Activated CD4-positive, alpha-beta T cell treated with anti-CD3 and anti-CD28 coated beads, Interleukin-2, amount 50 U/mL, for 48 hours (primary cell): Measurements from ENCODE around the gene C7.

Source experiments
- DNase-seq, 2 experiments: peaks; one replicate each; pipeline ENCODE4 v3.0.0-alpha.2; 2020

C7 gene

DNA sequence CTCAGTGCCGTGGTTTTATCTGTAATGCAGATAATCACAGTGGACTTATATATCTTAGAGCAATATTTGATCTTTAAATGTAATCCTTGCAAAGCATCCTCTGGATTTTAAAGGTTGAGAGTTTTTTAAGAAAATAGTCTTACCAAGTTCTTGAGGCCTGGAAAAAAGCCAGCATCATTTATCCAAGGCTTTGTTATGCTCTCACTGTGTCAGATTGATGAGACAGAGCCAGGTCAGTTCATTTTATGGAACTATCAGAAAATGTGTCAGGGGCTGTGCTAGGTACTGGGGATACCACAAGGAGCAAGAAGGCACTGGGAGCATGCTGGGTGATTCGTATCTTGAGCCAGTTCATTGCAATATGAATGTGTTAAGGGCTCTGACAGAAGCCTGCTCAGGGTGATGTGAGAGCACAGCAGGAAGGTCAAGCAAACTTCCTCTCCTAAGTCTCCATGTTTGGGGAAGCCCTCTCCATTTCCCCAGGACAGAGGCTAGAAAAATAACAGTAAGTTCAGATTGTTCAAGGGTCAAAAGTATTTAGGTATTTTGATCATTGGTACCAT is 19.7 kb downstream of the C7 start:
- no peak for DNase-seq

DNA sequence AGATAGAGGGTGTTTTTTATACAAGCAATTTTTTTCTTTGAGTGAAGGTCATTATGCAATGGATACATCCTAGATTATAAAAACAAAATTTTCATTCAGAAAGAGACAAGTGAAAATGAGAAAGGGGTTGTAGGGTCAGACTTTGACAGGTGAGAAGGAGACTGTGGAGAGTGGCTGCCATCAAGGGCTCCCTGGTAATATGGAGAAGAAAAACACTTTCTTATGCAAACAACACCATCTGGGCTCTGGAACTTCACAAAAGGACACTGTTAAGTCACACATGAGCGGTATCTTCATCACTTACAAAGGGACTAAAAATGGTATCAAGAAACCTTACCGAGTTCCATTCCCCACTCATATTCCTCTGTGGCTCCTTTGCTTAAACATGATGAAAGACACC is 23.5 kb downstream of the C7 start:
- DNase-seq = no peak

- no peak for DNase-seq
Observed at GRCh38 chr5:40937075-40937474, 27.8 kb downstream of the C7 start.

DNA sequence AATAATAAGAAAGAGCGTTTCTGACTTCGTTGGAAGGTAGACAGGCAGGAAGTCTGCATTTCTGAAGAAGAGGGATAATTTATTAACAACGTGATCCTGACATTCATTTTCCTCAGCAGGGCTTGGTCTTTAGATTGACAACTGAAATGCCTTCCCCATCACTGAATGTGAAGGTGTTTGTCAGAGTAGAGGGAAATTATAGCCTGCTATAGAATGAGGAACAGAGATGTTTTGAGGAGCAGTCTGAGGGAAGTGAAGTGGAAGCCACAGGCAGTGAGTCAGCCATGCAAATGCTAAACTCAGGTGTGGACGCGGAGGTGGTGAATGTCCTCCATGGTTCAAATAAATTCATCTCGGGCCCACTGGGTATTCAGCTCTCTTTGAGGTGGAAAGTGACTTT is 30.5 kb downstream of the C7 start:
- DNase-seq = no peak

GRCh38 chr5:40945111-40945510 is 35.8 kb downstream of the C7 start:
- DNase-seq = no peak

GRCh38 chr5:40955313-40955712 is 46.0 kb downstream of the C7 start:
- no peak for DNase-seq

GRCh38 chr5:40957048-40957447 is 47.8 kb downstream of the C7 start:
- no peak for DNase-seq

DNA sequence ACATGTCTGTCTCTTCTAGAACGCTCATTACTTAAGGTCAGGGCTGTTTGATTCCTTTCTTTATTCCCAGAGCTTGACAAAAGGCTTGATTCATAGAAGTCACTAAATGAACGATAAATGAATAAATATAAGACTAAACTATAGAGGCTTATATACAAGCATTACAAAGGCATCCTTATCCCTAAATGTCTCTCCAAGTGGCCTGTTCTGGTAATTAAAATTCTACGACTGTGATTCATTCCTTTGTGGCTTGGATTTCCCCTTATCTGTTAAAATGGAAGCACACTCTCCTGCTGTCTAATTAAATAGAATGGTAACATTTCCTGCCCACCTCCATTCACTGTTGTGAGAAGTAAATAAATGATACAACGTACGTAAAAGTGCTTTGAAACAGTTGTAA is 49.5 kb downstream of the C7 start:
- no peak for DNase-seq

DNA sequence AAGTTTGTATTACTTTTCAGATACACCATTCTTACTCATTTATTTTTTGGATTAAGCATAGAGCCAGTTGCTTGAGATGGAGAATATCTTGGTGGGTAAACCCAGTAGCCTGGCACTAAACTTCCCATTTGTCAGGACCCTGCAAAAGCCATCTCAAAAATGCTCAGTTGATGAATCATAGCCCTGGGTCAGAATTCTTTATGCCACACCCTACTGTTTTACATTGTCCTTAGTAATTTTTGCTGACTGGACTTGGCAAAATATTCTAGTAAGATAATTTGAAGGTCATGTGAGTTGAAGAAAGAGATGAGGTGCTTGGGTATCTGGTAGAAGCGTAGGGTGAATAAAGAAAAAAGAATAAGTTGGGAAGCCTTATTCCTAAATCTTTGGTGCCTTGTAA is 50.7 kb downstream of the C7 start:
- DNase-seq = no peak

DNA sequence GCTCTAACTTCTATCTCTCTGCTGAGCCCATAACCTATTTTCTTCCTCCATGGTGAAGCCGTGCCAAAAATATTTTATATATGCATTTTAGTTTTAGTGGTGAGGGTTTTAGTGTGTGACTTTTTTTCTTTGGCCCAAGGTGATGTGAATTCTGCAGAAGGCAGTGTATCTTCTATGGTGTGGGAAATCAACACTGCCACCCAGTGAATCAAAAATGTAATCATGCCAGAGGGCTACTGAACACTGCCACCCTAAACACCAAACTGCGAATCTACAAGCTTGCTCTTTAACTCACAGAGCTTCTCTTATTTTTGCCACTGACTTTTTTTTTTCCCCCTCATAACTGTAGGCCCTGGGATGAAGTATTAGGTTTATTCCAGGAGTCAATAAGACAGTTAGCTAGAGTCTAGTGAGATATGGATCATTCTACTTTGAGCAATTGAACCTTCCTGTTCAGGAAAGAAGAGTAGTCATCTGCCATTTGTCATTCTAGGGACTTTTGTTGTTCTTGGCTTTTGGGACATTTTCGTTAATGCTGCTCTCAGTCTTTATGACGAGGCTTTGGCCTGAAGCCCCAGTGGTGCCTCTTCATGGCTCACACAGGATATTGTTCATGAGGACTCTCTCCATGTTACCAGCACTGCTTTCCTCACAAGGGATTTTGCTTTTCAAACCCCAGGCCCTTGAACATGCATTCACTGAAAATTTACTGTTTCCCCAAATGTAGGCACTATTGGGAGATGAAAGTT is 53.1 kb downstream of the C7 start:
- no peak for DNase-seq

DNA sequence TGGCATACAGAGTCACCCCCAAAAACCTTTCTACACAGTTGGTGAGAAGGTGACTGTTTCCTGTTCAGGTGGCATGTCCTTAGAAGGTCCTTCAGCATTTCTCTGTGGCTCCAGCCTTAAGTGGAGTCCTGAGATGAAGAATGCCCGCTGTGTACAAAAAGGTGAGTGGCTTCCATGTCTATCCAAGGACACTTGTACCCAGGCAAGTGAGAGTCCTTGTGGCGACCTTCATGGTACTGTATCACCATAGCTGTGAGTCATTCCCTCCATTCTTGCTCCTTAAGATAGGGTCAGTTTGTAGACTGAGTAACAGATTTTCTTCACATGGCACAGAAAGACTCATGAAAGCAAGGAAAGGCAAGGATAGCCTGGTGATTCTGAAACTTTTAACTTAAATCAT is 63.1 kb downstream of the C7 start:
- DNase-seq = no peak

GRCh38 chr5:40973364-40974004 is 64.2 kb downstream of the C7 start:
- DNase-seq = no peak

GRCh38 chr5:40976041-40976440 is 66.7 kb downstream of the C7 start:
- no peak for DNase-seq

GRCh38 chr5:40976836-40977235 is 67.5 kb downstream of the C7 start:
- DNase-seq = no peak

- no peak for DNase-seq
Observed at GRCh38 chr5:40981420-40981819, 72.1 kb downstream of the C7 start.

GRCh38 chr5:40983781-40984180 is 74.5 kb downstream of the C7 start:
- no peak for DNase-seq

- DNase-seq = no peak
Observed at GRCh38 chr5:40984884-40985283, 75.6 kb downstream of the C7 start.

- no peak for DNase-seq
Observed at GRCh38 chr5:40985501-40985900, 76.2 kb downstream of the C7 start.

DNA sequence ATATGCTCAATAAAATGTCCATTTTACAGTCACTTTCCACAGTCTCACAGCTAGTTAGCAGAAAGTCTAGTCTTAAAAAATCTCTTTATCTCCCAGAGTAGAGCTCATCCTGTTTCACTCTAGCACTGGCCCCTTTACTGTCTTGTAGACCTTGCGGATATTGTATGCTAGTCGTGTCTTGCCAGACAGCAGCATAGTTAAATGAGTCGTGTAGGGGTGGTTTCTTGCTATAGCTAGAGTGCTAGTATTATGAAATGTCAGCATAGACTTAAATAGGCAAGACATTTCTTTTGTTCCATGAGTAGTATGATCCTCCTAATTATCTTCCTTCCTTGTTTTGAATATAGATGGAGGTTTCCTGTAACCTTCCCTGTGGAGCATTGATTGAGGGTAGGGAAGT is 77.4 kb downstream of the C7 start:
- DNase-seq = no peak

DNA sequence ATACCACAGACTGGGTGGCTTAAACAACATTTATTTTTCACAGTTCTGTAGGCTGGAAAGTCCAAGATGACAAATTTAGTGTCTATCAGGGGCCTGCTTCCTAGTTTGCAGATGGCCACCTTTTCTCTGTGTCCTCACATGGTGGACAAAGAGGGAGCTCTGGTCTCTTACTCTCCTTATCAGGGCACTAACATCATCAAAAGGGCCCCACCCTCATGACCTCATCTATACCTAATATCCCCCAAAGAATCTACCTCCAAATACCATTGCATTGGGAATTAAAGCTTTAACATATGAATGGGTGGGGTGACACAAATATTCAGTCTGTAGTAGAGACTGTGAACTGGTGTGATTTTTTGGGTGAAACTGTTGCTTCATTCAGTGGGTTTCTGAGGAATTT is 78.1 kb downstream of the C7 start:
- no peak for DNase-seq

DNA sequence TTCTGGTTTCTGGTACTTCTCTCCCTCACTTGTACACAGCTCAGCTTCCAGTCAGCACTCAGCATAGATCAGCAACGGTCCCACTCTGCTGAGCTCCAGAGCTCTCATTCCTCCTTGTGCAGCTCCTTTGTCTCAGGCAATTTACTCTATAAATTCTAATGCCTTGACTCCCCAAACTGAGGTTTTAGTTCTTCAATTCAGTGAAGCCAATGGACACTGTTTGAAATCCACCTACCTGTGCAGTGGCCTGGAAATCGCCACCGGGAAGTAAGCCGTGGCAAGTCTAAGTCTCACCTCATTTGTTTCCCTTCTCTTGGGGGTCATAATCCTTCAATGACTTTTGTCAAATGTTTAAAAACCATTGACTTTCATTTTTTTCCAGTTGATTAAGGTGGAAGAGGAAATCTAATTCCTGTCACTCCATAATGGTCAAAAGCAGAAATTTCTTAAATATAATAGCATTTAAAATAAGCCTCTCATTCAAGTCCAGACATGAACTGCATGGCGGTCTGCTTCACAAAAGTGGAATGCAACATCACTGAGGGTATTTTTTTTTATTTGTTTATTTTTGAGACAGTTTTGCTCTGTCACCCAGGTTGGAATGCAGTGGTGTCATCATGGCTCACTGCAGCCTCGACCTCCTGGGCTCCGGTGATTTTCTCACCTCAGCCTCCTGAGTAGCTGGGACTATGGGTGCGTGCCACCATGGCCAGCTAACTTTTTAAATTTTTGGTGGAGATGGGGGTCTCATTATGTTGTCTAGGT is 79.6 kb downstream of the C7 start:
- DNase-seq = no peak

DNA sequence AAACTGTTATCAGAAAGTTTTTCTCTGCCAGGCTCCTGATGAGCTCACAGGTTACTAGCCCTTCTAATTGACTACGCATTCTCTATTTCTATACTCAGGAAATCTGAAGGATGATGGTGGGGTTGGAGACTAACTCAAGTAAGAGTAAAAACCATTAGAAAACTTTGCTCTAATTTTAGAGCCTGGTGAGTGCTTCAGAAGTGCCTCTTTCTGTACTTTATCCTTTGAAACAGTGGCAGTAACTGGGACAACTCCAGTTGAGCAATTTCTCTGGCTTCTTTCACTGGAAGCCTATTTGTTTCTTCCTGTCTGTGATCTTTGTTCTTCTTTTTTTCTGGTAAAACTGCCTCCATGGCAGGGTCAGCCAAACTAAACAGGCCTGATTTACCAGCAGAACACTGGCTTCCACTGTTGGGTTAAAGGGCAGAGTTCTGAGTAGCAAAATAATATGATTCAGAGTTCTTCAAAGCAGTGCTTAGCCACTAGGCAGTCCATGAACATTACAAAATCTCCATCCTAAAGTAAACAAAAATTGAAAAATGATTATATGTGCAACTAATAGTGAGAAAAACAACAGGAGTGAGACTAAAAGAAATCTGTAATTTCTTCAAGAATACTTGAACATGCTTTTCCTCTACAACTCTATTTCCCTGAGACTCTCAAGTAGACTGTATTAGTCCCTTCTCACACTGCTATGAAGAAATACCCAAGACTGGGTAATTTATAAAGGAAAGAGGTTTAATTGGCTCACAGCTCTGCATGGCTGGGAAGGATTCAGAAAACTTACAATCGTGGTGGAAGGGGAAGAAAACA is 82.1 kb downstream of the C7 start:
- DNase-seq = no peak

DNA sequence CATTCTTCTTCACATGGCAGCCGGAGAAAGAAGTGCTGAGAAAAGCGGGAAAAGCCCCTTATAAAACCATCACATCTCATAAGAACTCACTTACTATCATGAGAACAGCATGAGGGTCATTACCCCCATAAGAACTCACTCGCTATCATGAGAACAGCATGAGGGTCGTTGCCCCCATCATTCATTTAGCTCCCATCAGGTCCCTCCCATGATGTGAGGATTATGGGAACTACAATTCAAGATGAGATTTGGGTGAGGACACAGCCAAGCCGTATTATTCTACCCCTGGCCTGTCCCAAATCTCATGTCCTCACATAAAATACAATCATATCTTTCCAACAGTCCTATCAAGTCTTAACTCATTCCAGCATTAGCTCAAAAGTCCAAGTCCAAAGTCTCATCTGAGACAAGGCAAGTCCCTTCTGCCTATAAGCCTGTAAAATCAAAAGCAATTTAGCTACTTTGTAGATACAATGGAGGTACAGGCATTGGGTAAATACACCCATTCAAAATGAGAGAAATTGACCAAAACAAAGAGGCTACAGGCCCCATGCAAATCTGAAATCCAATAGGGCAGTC is 82.8 kb downstream of the C7 start:
- DNase-seq = no peak
